Ovary (tissue), 9 donors: Measurements from ENCODE around the gene ME1. TPM values are rescaled to one million over a fixed set of nuclear protein-coding genes. Genes with fewer than 3 reads are reported as not detected.

Source experiments
- DNase-seq, 5 donors: peaks; one replicate each; pipeline ENCODE4 v3.0.0-alpha.2; 2019 to 2020
- H3K27ac ChIP-seq, 2 donors: fragments of 200-600 bp; one replicate each; pipeline versions ENCODE4 v1.5.1 to v1.8.0; 2019 to 2022
- H3K27me3 ChIP-seq: fragments of 200-600 bp; one replicate; pipeline ENCODE4 v1.8.0; 2022
- H3K36me3 ChIP-seq: fragments of 200-600 bp; sonication (generic); one replicate; pipeline ENCODE4 v1.5.1; 2019
- H3K4me1 ChIP-seq: one replicate; pipeline ENCODE4 v1.8.1; 2013; ENCODE audit warnings: mild to moderate bottlenecking, moderate library complexity; ENCODE audit not compliant: insufficient read depth
- H3K4me3 ChIP-seq: fragments of 200-600 bp; sonication (generic); one replicate; pipeline ENCODE4 v1.5.1; 2017
- H3K9me3 ChIP-seq, 2 donors: fragments of 200-600 bp in 1 of 2; sonication (generic) in 1 of 2; one replicate each; pipeline versions ENCODE4 v1.5.1 to v1.8.1; 2013 to 2019; ENCODE audit warnings: mild to moderate bottlenecking in 1 of 2, moderate library complexity in 1 of 2
- EP300 ChIP-seq: sonication (generic); formaldehyde crosslinking; IDR thresholded peaks from one replicate; pipeline ENCODE4 v1.6.1; 2017; ENCODE audit warnings: antibody characterized with exemption
- POLR2A ChIP-seq: fragments of 450-650 bp; IDR thresholded peaks from one replicate; pipeline ENCODE4 v1.6.1; 2017; ENCODE audit warnings: antibody characterized with exemption, mild to moderate bottlenecking, moderate library complexity
- WGBS, 3 donors: extraction: QIAGEN DNeasy Blood & Tissue Kit in 1 of 3; methylation state at CpG; one replicate each; pipeline versions ENCODE4 v1.1.5 to v1.1.7; 2013 to 2017; 5-methylcytosine and 5-hydroxymethylcytosine counted together
- intact Hi-C, 4 donors: fragments of 100-400 bp; cut with DNase I; formaldehyde crosslinking; loops; one replicate each; pipeline versions ENCODE4 v1.11.0 to v1.15.1; 2022 to 2023
- polyA plus RNA-seq, 2 donors: library from polyadenylated mRNA; stranded (reverse); fragments of 200-250 nt in 1 of 2; fragments of 350-450 nt in 1 of 2; fragmentation: Illumina TruSeq in 1 of 2; extraction: RNeasy Lipid Tissue Mini Kit (QIAGEN cat#74804) in 1 of 2; gene quantifications; one replicate each; pipeline ENCODE4 v1.2.3, GENCODE V29; 2013 to 2014
- total RNA-seq, 7 donors: library from RNA; depleted of rRNA in 2 of 7; stranded (reverse); fragments of >200 nt in 2 of 7; fragmentation: NEBNext Ultra II Directional in 3 of 7; extraction: Animal tissue kit (Norgen Biotek cat#: 25700) in 3 of 7; gene quantifications; one replicate each; pipeline versions ENCODE4 v1.1.0 to v1.2.4, GENCODE V29; 2016 to 2023
- TF ChIP-seq, protein P1 (sequence below), 3 donors: fragments of 450-650 bp in 2 of 3; fragments of 200-600 bp in 1 of 3; IDR thresholded peaks; one replicate each; pipeline versions ENCODE4 v1.5.1 to v1.8.0; 2016 to 2022; ENCODE audit warnings: antibody characterized with exemption in 3 of 3, mild to moderate bottlenecking in 1 of 3
- donor health status: DM: no; HTN: no; CAD: no; lungs with moderate emphysema.
- donor health status: DM: no; HTN: no; CAD: no.
- donor health status: Bipolar disorder and iron deficiency.
- donor health status: DM: yes; HTN: yes; CAD: no.
- donor health status: DM: no; HTN: no; CAD: no.
- donor health status: DM: yes; HTN: yes; CAD: no.

The ME1 gene
- total and polyA plus RNA-seq, 9 donors: 7.5 to 19.6 (median 14.9) TPM

- Histone ChIP-seq H3K9me3 (no peaks in the 10 kb centered on the region), H3K27ac (no peak overlapping the region), H3K4me1 (no peaks in the 10 kb centered on the region), H3K27me3 (no peaks in the 10 kb centered on the region), H3K4me3 (no peak overlapping the region), H3K36me3 (no peaks in the 10 kb centered on the region)
- WGBS, 3 donors: 51 to 62% (median 57%) methylated on average over 2 of the region's 2 CpGs
- no peak for DNase-seq
- intact Hi-C loops: no loop called here
- TF ChIP-seq POLR2A: no peak
- TF ChIP-seq, protein P1, sequence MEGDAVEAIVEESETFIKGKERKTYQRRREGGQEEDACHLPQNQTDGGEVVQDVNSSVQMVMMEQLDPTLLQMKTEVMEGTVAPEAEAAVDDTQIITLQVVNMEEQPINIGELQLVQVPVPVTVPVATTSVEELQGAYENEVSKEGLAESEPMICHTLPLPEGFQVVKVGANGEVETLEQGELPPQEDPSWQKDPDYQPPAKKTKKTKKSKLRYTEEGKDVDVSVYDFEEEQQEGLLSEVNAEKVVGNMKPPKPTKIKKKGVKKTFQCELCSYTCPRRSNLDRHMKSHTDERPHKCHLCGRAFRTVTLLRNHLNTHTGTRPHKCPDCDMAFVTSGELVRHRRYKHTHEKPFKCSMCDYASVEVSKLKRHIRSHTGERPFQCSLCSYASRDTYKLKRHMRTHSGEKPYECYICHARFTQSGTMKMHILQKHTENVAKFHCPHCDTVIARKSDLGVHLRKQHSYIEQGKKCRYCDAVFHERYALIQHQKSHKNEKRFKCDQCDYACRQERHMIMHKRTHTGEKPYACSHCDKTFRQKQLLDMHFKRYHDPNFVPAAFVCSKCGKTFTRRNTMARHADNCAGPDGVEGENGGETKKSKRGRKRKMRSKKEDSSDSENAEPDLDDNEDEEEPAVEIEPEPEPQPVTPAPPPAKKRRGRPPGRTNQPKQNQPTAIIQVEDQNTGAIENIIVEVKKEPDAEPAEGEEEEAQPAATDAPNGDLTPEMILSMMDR (IDR thresholded peaks at IDR 0.05): no peak
- TF ChIP-seq EP300: no peak
Observed at GRCh38 chr6:83333500-83333899, 97.4 kb downstream of the ME1 start.

- H3K36me3 ChIP-seq: no peaks in the 10 kb centered on the region
- H3K4me1 ChIP-seq: no peaks in the 10 kb centered on the region
- TF ChIP-seq EP300 (no peak), POLR2A (no peak)
- TF ChIP-seq, protein P1 (IDR thresholded peaks at IDR 0.05): no peak
- no peaks in the 10 kb centered on the region for H3K9me3 ChIP-seq
- intact Hi-C loops: no loop called here
- H3K4me3 ChIP-seq: no peak overlapping the region
- no peak overlapping the region for H3K27ac ChIP-seq
- no peak for DNase-seq
- no peaks in the 10 kb centered on the region for H3K27me3 ChIP-seq
- 89 to 100% (median 97%) methylated on average over 1 of the region's 1 CpG for WGBS, 3 donors
Observed at GRCh38 chr6:83314693-83315092, 116.2 kb downstream of the ME1 start.

DNA sequence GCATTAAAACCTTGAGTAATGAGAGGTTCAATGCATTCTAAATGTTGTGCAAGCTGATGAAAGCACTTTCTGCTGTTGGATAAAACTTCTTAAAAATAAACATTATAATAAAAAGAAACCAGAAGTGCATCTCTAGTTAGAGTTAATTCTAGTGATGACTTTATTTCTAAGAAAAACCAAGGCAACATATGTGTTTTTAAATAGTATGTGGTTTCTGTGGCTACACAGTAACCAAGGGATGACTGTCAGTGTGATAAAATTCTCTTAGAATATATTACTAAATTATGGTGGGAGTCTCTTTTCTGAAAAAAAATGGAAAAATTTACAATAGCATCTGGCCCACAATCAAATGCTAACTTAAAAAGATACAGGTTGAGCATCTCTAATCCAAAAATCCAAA is 117.0 kb downstream of the ME1 start:
- H3K36me3 ChIP-seq: no peaks in the 10 kb centered on the region
- no peak overlapping the region for H3K27ac ChIP-seq
- no peaks in the 10 kb centered on the region for H3K27me3 ChIP-seq
- TF ChIP-seq EP300: no peak
- no peak for TF ChIP-seq POLR2A
- TF ChIP-seq, protein P1 (IDR thresholded peaks at IDR 0.05): no peak
- H3K4me1 ChIP-seq: no peaks in the 10 kb centered on the region
- no peaks in the 10 kb centered on the region for H3K9me3 ChIP-seq
- intact Hi-C loops: no loop called here
- no peak overlapping the region for H3K4me3 ChIP-seq
- DNase-seq: no peak

- intact Hi-C loops: no loop called here
- no peaks in the 10 kb centered on the region for H3K36me3 ChIP-seq
- TF ChIP-seq POLR2A: no peak
- TF ChIP-seq EP300: no peak
- TF ChIP-seq, protein P1 (IDR thresholded peaks at IDR 0.05): no peak
- H3K4me3 ChIP-seq: no peak overlapping the region
- H3K9me3 ChIP-seq: no peaks in the 10 kb centered on the region
- H3K27ac ChIP-seq: no peak overlapping the region
- no peaks in the 10 kb centered on the region for H3K4me1 ChIP-seq
- no peaks in the 10 kb centered on the region for H3K27me3 ChIP-seq
- no peak for DNase-seq
- WGBS, 3 donors: 97 to 100% (median 100%) methylated on average over 1 of the region's 1 CpG
Observed at GRCh38 chr6:83311231-83311630, 119.6 kb downstream of the ME1 start.

DNA sequence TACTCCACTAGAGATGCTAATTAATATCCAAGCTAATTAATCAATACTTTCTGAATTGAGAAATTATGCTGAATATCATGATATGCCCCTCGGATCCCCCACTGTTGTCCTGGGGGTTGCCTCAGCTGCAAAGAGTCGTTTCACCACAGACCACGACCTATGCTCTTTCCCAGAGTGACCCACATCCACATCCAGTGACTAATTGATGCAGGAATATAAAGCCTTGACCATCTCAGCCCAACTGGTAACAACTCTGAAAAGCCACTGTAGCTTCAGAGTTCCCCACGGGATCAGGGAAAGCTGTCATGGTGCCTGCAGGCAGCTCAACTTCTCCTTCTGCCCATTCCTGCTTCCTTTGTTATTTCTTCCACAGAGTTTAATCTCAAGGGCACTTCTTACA is 120.8 kb downstream of the ME1 start:
- no peak for DNase-seq
- H3K36me3 ChIP-seq: no peaks in the 10 kb centered on the region
- no peaks in the 10 kb centered on the region for H3K4me1 ChIP-seq
- intact Hi-C loops: no loop called here
- TF ChIP-seq, protein P1 (IDR thresholded peaks at IDR 0.05): no peak
- TF ChIP-seq EP300 (no peak), POLR2A (no peak)
- H3K9me3 ChIP-seq: no peaks in the 10 kb centered on the region
- no peaks in the 10 kb centered on the region for H3K27me3 ChIP-seq
- H3K27ac ChIP-seq: no peak overlapping the region
- WGBS, 3 donors: 83 to 91% (median 87%) methylated on average over 4 of the region's 4 CpGs
- H3K4me3 ChIP-seq: no peak overlapping the region
